ENCODE results near the gene YOD1. TPM values are rescaled to one million over a fixed set of nuclear protein-coding genes. Genes with fewer than 3 reads are reported as not detected.
A peak's percentile ranks its signal among the peaks of the same experiment; 100 is the strongest.

The YOD1 gene
- total RNA-seq, 1 experiment from 2014 or later = 63.9 TPM

DNA sequence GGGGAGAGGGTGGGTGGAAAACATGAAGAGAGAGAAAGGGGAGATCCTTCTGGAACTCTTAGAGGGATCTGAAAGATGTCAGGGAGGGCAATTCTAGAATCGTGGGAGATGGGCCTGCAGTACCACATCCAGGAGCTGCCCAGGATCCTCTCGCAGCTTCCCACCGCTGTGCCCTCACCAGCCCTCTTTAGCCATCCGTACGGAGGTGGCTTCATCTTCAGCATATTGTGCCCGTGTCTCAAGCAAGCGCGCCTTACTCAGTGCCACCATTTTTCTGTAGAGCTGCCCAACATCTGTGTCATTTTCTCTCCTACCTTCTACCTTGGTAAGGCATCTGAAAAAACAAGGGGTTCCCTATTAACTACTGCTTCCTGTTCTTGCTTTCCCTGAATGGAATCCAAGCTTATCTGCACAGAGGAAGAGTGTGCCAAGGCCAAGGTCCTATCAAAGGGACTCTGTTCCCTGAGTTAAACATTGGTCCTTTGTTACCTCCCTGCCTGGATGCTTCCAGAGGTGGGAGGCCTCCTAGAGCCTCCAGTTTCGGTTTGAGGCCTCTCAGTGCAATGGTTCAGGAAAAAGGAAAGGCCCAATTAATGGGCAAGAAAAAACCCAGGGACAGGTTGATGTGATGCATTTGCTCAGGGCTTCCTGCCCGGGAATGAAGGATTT is 41.7 kb downstream of the YOD1 start:
- CTCF ChIA-PET = no interaction called here
- Histone ChIP-seq H3F3A (ENCODE audit: low read length, unreplicated experiment) (peaks cover 18% of the 10 kb centered on the region), H3K9ac (ENCODE audit: low read length) (no peak overlapping the region), H3K27me3 (ENCODE audit: low read length) (no peaks in the 10 kb centered on the region), H3K9me3 (ENCODE audit: low read length) (peaks cover 6% of the 10 kb centered on the region; the same call in 1 of the 2 replicates), H3K4me2 (ENCODE audit: low read length) (no peak overlapping the region), H3K27ac (ENCODE audit: low read length) (0 out of 2 replicates have a peak overlapping the region, but pooled peaks have one; percentile 92), H3K4me1 (ENCODE audit: insufficient read depth, low read length) (peaks cover 44% of the 10 kb centered on the region), H3K9me2 (replicated peaks; ENCODE audit: low read length) (no peaks in the 10 kb centered on the region), H2AFZ (ENCODE audit: low read length) (no peak overlapping the region), H3K4me3 (ENCODE audit: low read length) (no peak overlapping the region), H3K36me3 (ENCODE audit: low read depth, low read length) (no peaks in the 10 kb centered on the region), H4K20me1 (ENCODE audit: low read length) (no peaks in the 10 kb centered on the region), H3K79me2 (ENCODE audit: low read length) (no peaks in the 10 kb centered on the region)
- DNase-seq = no peak
- TF ChIP-seq, protein P1, sequence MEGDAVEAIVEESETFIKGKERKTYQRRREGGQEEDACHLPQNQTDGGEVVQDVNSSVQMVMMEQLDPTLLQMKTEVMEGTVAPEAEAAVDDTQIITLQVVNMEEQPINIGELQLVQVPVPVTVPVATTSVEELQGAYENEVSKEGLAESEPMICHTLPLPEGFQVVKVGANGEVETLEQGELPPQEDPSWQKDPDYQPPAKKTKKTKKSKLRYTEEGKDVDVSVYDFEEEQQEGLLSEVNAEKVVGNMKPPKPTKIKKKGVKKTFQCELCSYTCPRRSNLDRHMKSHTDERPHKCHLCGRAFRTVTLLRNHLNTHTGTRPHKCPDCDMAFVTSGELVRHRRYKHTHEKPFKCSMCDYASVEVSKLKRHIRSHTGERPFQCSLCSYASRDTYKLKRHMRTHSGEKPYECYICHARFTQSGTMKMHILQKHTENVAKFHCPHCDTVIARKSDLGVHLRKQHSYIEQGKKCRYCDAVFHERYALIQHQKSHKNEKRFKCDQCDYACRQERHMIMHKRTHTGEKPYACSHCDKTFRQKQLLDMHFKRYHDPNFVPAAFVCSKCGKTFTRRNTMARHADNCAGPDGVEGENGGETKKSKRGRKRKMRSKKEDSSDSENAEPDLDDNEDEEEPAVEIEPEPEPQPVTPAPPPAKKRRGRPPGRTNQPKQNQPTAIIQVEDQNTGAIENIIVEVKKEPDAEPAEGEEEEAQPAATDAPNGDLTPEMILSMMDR (conservative IDR thresholded peaks at IDR 0.05; ENCODE audit: low read depth, low read length) = no peak
- no peak for TF ChIP-seq EZH2phosphoT487 (IDR thresholded peaks at IDR 0.05; ENCODE audit: borderline replicate concordance, low read length)
- no peak for TF ChIP-seq EZH2 (IDR thresholded peaks at IDR 0.05; ENCODE audit: low read length, unreplicated experiment)
- POLR2A ChIA-PET (ENCODE audit: unreplicated experiment) = interaction anchor here (0.7 kb wide), 1 partner anchor 9 kb away, joined by 5 read pairs; no protein-coding TSS in a partner anchor
- no peak for ATAC-seq
- BruUV-seq (replicated peaks) = no TSS peak
- intact Hi-C loops (cut with micrococcal nuclease) = no loop called here

DNA sequence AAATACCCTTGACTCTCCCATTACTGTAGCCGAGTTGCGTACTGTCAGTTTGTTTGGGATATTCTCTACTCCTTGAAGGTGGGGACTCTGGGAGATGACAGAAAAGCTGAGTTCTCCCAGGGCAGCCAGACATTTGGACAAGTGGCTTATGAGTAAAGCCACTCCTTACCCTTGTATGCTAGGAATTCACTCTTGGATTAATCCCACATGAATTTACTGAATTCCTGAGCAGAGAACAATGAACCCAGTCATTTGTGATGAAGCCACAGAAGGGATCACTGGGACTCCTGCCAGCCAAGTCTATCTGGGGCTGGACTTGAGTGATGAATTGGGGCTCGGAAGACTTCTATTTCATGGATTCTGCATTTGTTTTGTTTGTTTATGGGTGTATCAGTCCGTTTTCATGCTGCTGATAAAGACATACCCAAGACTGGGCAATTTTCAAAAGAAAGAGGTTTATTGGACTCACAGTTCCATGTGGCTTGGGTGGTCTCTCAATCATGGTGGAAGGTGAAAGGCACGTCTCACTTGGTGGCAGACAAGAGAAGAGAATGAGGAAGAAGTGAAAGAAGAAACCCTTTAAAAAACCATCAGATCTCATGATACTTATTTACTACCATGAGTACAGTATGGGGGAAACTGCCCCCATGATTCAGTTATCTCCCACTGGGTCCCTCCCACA is 43.5 kb downstream of the YOD1 start:
- Histone ChIP-seq H3K27me3 (ENCODE audit: low read length) (no peaks in the 10 kb centered on the region), H3K4me1 (ENCODE audit: insufficient read depth, low read length) (peaks cover 62% of the 10 kb centered on the region), H3K9me2 (replicated peaks; ENCODE audit: low read length) (no peaks in the 10 kb centered on the region), H3K9ac (ENCODE audit: low read length) (peak overlapping the region; percentile 81), H4K20me1 (ENCODE audit: low read length) (no peaks in the 10 kb centered on the region), H3K27ac (ENCODE audit: low read length) (peak overlapping the region; percentile 92), H3K9me3 (ENCODE audit: low read length) (peaks cover 6% of the 10 kb centered on the region; the same call in 1 of the 2 replicates), H2AFZ (ENCODE audit: low read length) (0 out of 2 replicates have a peak overlapping the region, but pooled peaks have one; percentile 0), H3K36me3 (ENCODE audit: low read depth, low read length) (no peaks in the 10 kb centered on the region), H3K4me2 (ENCODE audit: low read length) (peak overlapping the region; percentile 63), H3F3A (ENCODE audit: low read length, unreplicated experiment) (peaks cover 19% of the 10 kb centered on the region), H3K79me2 (ENCODE audit: low read length) (no peaks in the 10 kb centered on the region), H3K4me3 (ENCODE audit: low read length) (peak overlapping the region; percentile 2; the same call in 1 of the 2 replicates)
- DNase-seq (peak; percentile 100), ATAC-seq (peak; percentile 74)
- POLR2A ChIA-PET (ENCODE audit: unreplicated experiment) = interaction anchor here (0.6 to 4.8 kb wide), 8 partner anchors 11 to 314 kb away, joined by 3 to 52 read pairs (median 6); partner anchors contain the start of genes C1orf116 and PFKFB2
- TF ChIP-seq EZH2 (IDR thresholded peaks at IDR 0.05; ENCODE audit: low read length, unreplicated experiment) (no peak), EZH2phosphoT487 (IDR thresholded peaks at IDR 0.05; ENCODE audit: borderline replicate concordance, low read length) (no peak)
- TF ChIP-seq, protein P1 (conservative IDR thresholded peaks at IDR 0.05; ENCODE audit: low read depth, low read length) = no peak
- CTCF ChIA-PET = interaction anchor here (0.6 to 2.6 kb wide), 6 partner anchors 14 to 95 kb away, joined by 3 to 9 read pairs (median 8); no protein-coding TSS in a partner anchor
- intact Hi-C loops (cut with micrococcal nuclease) = loop anchor here (1.0 kb wide), 3 partner anchors 13 to 44 kb away; partner anchors contain the start of gene YOD1
- TSS peak; percentile 56 for BruUV-seq (replicated peaks)

Data from PC-3 (cell line).